Measurements from ENCODE around the gene RNF224.
"Not testable (repeated sequence)": the region's sequence is repeated elsewhere in the genome, so short reads cannot be mapped to it uniquely, and the experiment has no call there.

The RNF224 gene

DNA sequence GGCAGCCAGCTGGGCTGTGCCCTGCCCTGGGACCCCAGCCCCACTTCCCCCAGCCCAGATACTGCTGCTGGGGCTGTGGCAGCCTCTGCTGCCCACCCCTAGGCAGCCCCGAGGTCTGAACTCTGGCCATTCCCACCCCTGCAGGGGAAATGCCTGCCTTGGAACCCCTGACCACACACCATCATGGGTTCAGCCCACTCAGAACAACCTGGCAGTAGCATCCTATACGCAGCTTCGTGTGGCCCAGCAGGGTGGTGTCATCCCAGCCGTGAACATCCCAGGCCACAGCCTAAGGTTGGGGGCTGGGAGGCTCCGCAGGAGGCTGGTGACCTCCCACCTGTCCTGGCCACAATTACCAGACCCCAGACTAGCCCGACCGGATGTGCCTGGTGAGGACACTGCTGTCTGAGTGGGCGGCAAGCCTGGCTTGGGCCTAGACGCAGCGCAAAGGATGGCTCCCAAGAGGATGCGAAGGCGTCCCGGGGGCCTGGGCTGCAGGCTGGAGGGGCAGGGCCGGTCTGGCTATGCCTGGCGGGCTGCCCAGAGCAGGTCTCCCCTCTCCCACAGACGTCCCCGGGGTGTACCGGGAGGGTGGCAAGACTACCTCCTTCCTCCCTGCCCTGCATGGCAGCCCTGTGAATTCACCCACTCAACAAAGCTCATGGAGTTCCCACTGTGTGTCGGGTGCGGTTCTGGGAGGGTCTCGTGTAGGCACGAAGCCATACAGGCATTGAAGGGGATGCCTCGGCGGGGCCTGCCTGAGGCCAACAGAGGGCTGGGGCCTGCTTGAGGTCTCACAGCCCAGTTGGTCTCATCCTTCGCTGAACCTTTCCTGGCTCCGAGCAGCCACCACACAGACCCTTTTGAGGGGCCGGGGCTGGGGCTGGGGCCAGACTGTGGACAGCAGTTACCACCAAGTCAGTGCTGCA, 1.9 kb downstream of the RNF224 start:
- no peak for ATAC-seq

DNA sequence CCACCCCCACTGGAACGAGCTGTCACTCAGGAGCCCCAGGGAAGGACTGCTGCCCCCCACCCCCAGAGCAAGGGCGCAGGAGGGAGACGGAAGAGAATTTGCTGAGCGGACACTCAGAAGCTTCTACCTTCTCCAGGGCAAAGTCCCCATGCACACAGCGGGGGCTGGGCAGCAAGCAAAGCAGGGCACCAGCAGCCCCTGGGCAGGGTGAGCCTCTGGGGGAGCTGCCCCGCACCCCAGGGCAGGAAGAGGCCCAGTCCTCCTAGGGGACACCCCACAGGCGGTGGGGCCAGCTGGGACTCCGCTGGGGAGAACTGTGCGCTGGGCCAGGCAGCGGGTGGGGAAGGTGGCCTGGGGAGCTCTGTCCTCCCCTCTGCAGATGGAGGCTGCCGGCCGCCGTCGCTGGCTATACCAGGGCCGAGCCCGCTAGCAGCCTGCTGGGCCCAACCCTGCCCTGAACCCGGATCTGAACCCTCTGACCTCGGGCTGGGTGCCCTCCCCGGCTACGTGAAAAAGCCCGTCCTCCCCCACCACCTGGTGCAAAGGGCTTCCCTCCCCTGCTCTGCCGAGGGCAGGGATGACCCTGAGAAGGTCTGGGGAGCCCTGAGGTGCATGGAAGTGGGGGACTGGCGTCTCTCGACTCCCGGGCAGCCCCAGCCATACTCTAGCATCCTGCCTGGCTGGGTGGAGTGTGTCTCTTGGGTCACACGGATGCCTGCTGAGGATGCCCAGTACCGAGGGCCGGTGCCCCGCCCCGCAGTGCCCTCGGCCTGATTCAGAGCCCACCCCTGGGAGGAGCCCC, 2.8 kb downstream of the RNF224 start:
- no peak for ATAC-seq

DNA sequence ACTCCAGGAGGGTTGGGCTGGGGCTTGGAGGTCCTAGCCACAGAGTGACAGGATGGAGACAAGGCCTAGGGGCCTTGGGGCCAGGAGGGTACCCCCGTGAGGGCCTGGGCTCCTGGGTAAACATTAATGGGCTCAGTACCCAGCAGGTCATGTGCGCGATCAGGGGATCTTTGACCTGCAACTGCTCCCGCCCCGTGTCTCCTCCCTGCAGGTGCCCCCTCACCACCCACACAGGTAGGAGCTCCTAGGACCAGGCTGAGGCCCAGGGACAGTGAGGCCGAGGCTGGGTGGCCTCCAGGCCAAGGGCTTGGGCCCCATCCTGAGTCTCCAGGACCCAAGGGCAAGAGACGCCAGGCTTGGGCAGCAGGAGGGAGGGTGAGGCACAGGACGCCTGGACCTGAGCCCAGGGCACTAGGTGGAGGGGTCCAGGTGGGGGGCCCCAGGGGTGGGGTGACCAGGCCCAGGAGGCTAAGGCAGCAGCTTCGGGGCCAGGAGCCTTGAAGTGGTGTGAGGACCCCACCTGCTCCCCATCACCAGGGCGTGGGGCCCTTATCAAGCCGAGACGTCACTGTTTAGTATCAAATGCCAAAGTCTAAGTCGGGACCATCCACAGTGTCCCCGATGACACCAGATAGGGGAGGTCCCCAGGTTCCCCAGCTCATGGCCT, 3.5 kb downstream of the RNF224 start, which contains the start of gene SLC34A3:
Gene SLC34A3 (plus strand): TSS at position 197 of the 667 bp plus-strand sequence. CDS start 802 bp downstream, outside the sequence.
- ATAC-seq = no peak

DNA sequence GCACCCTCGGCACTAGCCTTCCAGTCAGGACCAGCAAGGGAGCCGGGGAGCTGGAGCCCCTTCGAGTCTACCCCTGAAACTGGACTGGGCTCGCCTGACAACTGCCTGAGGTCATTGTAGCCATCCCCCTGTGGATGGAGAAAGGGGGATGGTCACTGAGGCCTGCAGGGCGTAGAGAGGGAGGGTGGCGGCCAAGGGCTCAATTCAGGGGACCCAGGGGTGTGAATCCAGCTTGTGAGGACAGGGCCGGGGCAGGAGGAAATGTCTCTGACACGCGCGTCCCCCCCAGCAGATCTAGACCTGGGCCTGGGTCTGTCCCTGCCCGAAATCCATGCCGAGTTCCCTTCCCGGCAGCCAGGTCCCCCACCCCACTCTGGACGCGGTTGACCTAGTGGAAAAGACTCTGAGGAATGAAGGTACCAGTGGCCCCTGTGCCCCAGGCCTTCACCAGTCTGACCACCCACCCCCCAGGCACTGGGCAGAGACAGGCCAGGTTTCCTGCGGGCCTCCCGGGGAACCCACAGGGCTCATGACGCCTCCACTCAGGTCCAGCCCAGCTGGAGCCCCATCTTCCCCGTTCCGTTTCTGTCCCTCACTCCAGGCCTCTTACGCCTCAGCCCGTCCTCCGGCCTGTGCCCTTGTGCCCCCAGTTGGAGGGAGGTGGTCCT, 4.2 kb downstream of the RNF224 start:
- ATAC-seq = no peak

DNA sequence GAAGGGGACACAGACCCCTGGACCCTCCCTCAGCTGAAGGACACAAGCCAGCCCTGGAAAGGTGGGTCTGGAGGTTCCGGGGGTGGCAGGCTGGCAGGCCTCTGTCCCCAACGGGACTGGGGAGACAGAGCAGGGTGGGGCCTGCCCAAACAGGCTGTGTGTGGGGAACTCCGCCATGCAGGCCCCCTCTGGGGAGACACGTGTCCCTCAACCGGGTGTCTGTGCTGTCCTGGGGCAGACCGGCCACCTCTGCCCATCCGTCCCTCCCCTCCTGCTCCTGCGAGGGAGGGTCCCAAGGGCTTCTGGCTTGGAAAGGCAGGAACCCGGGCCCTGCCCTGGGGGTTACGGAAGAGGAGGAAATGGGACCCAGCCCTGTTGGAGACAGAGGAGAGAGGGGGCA, 4.8 kb downstream of the RNF224 start:
- no peak for ATAC-seq

DNA sequence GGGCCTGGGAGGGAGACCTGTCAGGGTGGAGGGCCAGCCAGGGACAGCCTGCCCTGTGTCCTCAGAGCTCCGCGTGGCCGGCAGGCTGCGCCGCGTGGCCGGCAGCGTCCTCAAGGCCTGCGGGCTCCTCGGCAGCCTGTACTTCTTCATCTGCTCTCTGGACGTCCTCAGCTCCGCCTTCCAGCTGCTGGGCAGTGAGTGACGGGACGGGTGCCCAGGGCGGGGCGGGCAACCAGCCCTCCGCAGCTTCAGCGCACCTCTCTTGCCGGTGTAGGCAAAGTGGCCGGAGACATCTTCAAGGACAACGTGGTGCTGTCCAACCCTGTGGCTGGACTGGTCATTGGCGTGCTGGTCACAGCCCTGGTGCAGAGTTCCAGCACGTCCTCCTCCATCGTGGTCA, 5.2 kb downstream of the RNF224 start:
- no peak for ATAC-seq

DNA sequence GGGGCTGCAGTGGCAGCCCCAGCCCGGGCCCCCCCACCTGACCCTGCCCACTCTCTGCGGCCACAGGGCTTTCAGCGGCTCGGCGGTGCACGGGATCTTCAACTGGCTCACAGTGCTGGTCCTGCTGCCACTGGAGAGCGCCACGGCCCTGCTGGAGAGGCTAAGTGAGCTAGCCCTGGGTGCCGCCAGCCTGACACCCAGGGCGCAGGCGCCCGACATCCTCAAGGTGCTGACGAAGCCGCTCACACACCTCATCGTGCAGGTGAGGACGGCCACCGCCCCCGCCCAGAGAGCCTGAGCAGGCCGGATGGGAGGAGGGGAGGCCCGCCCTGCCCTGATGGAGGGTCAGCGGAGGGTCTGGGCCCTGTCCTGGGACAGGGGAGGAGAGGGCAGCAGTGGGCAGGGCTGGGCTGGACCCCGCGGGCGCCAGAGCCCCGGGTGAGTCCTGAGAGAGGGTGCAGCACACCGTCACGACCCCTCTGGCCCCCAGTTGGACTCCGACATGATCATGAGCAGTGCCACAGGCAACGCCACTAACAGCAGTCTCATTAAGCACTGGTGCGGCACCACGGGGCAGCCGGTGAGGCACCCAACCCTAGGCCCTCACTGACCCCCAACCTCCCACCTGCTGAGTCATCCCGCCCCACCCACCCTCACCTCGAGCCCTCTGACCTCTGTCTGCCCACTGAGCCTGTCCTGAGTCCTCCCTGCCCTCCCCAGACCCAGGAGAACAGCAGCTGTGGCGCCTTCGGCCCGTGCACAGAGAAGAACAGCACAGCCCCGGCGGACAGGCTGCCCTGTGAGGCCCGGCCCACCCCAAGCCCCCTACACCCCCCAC, 6.1 kb downstream of the RNF224 start:
- ATAC-seq = no peak

DNA sequence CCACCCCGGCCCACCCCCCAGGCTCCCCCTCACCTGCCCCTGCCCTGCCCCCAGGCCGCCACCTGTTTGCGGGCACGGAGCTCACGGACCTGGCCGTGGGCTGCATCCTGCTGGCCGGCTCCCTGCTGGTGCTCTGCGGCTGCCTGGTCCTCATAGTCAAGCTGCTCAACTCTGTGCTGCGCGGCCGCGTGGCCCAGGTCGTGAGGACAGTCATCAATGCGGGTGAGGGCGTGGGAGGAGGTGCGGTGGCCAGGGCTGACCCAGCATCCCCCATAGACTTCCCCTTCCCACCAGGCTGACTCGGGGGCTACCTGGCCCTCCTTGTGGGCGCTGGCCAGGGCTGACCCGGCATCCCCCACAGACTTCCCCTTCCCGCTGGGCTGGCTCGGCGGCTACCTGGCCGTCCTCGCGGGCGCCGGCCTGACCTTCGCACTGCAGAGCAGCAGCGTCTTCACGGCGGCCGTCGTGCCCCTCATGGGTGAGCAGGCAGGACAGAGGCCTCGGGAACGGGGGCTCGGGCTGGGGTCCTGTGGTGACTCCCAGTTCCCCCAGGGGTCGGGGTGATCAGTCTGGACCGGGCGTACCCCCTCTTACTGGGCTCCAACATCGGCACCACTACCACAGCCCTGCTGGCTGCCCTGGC, 6.9 kb downstream of the RNF224 start:
- no peak for ATAC-seq

DNA sequence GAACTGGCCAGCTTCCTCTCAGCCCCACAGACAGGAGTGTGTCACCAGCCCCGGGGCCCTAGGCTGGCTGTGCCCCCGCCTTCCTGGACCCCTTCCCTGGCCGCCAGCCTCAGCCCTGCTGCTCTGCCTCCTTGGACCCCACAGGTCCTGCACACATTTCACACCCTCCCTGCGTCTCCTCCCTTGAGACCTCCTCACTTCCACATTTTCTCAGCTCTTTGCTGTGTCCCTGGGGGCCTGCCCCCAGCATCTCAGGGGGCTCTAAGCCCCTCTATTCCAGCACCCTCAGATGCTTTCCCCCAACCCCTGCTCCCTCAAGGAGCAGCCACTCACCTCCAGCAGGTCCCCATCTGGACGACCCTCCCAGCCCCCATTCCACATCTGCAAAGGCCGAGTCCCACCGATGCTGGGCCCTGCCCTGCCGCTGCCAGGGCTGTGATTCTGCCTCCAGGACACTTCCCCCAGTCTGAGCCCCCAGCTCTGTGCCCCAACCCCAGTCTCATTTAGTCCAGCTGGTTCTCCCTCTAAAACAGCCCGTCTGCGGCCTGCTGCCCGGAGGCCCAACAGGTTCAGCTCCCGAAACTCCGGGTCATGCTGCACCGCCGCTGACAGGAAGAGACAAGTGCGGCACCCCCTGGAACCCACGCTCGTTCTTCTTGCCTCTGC, 7.6 kb downstream of the RNF224 start:
- ATAC-seq = no peak

DNA sequence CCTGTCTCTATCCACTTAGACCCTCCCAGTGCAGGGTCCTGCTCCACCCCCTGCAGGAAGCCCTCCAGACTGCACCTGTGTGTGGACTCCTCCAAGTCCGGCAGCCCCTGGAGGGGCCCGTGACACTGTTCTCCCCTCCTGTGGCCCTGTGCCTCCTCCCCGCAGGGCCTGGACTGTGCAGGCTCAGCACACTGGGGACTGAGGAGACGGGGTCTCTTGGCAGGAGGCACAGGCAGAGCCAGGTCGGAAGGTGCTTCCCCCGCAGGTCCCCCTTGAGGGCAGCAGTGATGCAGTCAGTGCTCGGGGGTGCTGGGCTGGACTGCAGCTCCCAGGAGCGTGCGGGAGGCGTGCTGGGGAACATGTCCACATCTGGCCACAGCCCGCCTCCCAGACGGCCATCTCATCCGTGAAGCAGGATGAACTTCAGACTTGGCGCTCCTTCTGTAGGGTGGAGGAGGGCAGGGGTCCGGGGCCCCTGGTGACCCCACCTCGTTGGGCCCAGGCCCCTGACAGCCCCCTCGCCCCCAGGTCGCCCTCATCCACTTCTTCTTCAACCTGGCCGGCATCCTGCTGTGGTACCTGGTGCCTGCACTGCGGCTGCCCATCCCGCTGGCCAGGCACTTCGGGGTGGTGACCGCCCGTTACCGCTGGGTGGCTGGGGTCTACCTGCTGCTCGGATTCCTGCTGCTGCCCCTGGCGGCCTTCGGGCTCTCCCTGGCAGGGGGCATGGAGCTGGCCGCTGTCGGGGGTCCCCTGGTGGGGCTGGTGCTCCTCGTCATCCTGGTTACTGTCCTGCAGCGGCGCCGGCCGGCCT, 8.3 kb downstream of the RNF224 start:
- ATAC-seq = no peak

DNA sequence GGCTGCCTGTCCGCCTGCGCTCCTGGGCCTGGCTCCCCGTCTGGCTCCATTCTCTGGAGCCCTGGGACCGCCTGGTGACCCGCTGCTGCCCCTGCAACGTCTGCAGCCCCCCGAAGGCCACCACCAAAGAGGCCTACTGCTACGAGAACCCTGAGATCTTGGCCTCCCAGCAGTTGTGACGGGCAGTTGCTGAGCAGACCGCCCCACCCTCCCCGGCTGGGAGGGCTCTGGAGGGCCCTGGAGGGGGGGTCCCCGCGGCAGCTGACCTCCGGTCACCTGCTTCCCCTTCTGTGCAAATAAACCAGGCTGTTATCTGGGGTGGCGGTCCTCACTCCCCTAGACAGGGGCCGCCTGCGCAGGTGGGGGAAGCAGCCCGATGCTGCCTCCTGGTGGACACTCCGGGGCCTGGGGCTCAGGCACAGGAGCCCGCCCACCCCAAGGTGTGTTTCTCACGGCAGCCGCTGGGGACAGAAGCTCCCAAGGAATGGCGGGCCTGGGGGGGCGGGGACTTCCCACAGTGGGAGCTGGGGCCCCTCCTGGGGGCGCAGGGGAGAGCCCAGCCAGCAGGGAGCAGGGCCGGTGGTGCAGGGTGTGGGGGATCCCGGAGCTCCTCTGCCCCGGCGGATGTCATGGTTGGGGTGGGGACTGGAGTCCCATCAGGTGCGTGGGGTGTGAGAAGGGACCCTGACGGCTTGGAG, 9.1 kb downstream of the RNF224 start:
- peak; percentile 25 to 27 for ATAC-seq

DNA sequence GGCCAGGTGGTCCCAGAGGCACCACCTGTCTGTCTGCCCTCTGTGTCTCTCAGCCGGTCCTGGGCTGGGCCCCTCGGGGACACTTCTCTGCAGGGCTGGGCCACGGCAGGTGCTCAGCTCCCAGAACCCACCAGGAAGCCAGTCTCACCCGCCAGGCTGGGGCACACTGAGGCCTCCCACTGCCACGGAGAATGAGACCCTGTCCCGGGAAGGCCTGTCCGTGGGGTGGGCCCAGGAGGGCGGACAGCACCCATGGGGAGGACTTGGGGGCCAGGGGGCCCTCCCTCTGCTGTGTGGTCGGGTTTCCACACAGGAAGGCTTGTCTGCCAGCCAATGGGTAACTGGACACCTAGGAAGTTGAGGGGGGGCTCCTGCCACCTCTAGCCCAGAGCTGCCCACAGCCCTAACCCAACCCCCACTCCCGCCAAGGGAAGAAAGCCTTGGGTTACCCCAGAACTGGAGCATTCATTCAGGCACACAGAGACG, 9.7 kb downstream of the RNF224 start:
- no peak for ATAC-seq

DNA sequence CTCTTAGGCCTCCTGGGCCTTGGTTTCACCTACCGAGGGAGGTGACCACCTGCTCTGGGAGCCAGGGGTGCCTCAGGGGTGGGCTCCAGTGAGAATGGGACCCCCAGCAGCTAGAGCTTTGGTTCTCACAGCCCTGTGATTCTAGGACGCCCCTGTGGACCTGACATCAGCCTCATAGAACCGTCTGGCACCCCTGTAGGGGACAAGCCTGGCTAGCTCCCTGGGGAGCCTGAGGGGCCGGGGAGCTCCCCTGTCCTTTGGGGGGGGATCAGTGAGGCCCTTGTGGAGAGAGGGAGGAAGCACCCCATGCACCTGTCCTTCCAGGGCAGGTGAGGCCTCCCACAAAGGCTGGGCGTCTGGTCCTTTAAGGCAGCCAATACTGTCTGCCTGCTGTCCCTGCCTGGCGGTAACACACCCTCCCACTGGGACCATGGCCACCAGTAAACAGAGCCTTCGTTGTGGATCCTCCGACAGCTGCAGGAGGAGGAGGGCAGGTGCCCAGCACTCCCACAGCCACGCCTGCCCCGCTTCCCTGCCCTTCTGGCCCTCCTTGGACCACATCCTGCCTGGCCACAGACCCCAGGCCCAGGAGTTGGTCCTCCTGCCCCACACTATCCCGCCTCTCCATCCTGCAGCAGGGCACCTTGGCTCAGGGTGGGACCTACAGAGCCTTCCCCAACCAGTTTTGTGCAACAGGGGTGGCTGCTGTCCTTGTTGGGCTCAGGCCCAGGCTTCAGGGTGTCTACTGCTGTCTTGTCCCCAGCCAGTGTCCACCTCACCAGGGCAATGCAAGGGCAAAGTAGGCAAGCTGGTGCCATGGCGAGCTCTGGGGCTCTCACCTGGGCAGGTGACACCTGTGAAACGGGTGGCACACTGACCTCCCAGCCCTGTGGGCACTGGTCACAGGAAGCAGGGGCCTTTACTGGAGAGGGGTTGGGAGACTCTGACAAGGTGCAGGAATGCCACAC, 10.7 kb downstream of the RNF224 start:
- no peak for ATAC-seq

DNA sequence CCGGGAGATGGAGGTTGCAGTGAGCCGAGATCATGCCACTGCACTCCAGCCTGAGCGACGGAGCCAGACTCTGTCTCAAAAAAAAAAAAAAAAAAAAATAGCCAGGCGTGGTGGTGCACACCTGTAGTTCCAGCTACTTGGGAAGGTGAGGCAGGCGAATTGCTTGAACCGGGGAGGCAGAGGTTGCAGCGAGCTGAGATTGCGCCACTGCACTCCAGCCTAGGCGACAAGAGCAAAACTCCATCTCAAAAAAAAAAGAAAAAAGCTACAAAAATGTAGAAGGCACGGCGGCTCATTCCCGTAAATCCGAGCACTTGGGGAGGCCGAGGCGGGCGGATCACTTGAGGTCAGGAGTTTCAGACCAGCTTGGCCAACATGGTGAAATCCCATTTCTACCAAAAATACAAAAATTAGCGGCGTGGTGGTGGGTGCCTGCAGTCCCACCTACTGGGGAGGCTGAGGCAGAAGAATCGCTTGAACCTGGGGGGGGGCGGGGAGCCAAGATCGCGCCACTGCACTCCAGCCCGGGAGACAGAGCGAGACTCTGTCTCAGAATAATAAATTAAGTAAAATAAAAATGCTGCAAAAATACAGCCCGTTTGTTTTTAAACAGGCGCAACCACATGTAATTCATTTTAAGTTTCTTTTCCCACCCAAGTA, 12.4 kb downstream of the RNF224 start:
- ATAC-seq = not testable (repeated sequence)

DNA sequence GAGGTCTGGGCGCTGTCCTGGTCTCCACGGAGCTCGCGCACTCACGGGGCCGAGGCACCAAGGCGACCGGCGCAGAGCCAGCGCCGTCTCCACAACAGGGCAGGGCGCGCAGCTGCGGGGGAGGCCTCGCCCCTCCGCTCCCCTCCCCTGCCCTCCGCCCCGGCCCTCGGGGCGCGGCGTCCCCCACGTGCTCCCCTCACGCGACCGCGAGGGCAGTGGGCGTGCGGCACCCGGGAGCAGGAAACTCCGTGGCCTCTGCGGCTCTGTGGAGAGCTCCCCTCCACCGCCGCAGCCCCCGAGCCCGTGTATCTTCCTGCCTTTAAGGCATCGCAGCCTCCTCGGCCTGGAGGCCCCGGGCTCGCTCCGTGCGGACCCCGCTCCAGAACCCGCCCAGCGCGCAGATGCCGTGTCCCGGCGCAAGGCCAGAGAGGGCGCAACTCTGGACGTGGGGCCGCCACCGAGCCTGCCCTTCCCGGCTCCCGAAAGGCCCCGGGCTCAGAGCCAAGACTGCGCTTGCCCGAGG, 13.1 kb downstream of the RNF224 start:
- ATAC-seq = peak; percentile 21 to 31

DNA sequence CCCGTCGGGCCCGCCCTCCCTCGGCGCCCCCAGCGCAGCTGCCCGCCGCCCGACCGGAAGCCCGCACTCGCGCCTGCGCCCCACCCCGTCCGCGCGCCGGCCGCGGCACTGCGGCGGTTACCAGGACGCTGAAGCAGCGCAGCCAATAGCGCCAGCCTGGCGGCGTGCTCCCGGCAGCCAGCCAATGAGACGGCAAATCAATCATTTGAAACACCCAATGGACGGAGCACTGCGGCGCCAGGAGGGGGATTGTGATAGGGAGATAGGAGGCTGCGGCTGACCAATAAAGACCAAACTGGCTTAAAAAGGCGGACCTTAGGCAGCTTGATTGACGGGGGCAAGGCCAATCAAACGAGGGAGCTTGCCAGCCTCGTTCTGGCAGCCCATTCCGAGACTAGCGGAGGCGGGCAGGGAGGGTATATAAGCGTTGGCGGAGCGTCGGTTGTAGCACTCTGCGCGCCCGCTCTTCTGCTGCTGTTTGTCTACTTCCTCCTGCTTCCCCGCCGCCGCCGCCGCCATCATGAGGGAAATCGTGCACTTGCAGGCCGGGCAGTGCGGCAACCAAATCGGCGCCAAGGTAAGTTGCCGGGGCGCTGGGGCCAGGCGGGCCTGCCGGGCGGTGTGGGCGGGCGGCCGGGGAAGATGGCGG, 13.7 kb downstream of the RNF224 start, which contains the start of gene TUBB4B:
Gene TUBB4B (plus strand): TSS at position 447 of the 649 bp plus-strand sequence. CDS start 74 bp downstream, at position 521.
- ATAC-seq = peak; percentile 85 to 86

Data from activated CD4-positive, CD25-positive, alpha-beta regulatory T cell treated with anti-CD3 and anti-CD28 coated beads, Interleukin-2, amount 50 U/mL, for 24 hours (primary cell).